Stomach (tissue), 4 donors: ENCODE results near the gene FPR1.
"Not testable (repeated sequence)": the region's sequence is repeated elsewhere in the genome, so short reads cannot be mapped to it uniquely, and the experiment has no call there.

Source experiments
- EP300 ChIP-seq: sonication (generic); formaldehyde crosslinking; IDR thresholded peaks from one replicate; pipeline ENCODE4 v1.6.1; 2017; ENCODE audit warnings: antibody characterized with exemption
- TF ChIP-seq, protein P1 (sequence below), 7 experiments: fragments of 450-650 bp in 4 of 7; fragments of 200-600 bp in 3 of 7; sonication (generic) in 3 of 7; IDR thresholded peaks; one replicate each; pipeline ENCODE4 v1.5.1; 2016 to 2019; ENCODE audit warnings: antibody characterized with exemption in 7 of 7, control low read depth in 2 of 7, mild to moderate bottlenecking in 1 of 7

GRCh38 chr19:51738523-51738922 lies 13.2 kb downstream of the FPR1 start:
- TF ChIP-seq, protein P1, sequence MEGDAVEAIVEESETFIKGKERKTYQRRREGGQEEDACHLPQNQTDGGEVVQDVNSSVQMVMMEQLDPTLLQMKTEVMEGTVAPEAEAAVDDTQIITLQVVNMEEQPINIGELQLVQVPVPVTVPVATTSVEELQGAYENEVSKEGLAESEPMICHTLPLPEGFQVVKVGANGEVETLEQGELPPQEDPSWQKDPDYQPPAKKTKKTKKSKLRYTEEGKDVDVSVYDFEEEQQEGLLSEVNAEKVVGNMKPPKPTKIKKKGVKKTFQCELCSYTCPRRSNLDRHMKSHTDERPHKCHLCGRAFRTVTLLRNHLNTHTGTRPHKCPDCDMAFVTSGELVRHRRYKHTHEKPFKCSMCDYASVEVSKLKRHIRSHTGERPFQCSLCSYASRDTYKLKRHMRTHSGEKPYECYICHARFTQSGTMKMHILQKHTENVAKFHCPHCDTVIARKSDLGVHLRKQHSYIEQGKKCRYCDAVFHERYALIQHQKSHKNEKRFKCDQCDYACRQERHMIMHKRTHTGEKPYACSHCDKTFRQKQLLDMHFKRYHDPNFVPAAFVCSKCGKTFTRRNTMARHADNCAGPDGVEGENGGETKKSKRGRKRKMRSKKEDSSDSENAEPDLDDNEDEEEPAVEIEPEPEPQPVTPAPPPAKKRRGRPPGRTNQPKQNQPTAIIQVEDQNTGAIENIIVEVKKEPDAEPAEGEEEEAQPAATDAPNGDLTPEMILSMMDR (IDR thresholded peaks at IDR 0.05): not testable (repeated sequence)
- not testable (repeated sequence) for TF ChIP-seq EP300
